Neural progenitor cell (in vitro differentiated cells): ENCODE measurements around the gene TCERG1L. TPM values are rescaled to one million over a fixed set of nuclear protein-coding genes. Genes with fewer than 3 reads are reported as not detected.

ENCODE experiments used
- DNase-seq: peaks from one replicate; pipeline ENCODE4 v3.0.0-alpha.2; 2016; ENCODE audit warnings: low spot score
- H2AFZ ChIP-seq: fragments of 200-600 bp; sonication (generic); replicated peaks from 2 replicates; pipeline ENCODE4 v1.6.1; 2016; ENCODE audit warnings: antibody characterized with exemption
- H3F3A ChIP-seq: fragments of 200-600 bp; sonication (generic); 2 replicates; pipeline ENCODE4 v1.6.1; 2016; ENCODE audit warnings: antibody characterized with exemption, low read depth
- H3K27ac ChIP-seq: fragments of 200-600 bp; sonication (generic); 2 replicates; pipeline ENCODE4 v1.5.1; 2016; ENCODE audit warnings: mild to moderate bottlenecking
- H3K27me3 ChIP-seq: fragments of 200-600 bp; sonication (generic); 2 replicates; pipeline ENCODE4 v1.6.1; 2016; ENCODE audit warnings: mild to moderate bottlenecking, moderate library complexity
- H3K36me3 ChIP-seq: fragments of 200-600 bp; sonication (generic); 2 replicates; pipeline ENCODE4 v1.5.1; 2016
- H3K4me1 ChIP-seq: fragments of 200-600 bp; sonication (generic); 2 replicates; pipeline ENCODE4 v1.6.1; 2016; ENCODE audit warnings: mixed run types
- H3K4me2 ChIP-seq: fragments of 200-600 bp; sonication (generic); 2 replicates; pipeline ENCODE4 v1.6.1; 2016
- H3K4me3 ChIP-seq: fragments of 200-600 bp; sonication (generic); 2 replicates; pipeline ENCODE4 v1.5.1; 2016
- H3K79me2 ChIP-seq: fragments of 200-600 bp; sonication (generic); 2 replicates; pipeline ENCODE4 v1.6.1; 2016; ENCODE audit warnings: low read depth
- H3K9ac ChIP-seq: fragments of 200-600 bp; sonication (generic); 2 replicates; pipeline ENCODE4 v1.6.1; 2016
- H3K9me3 ChIP-seq: fragments of 200-600 bp; sonication (generic); 2 replicates; pipeline ENCODE4 v1.5.1; 2016; ENCODE audit warnings: low read depth
- H4K20me1 ChIP-seq: fragments of 200-600 bp; sonication (generic); 2 replicates; pipeline ENCODE4 v1.6.1; 2016; ENCODE audit warnings: low read depth
- H3K27ac Mint-ChIP-seq: 3 replicates; pipeline ENCODE4 v1.8.0; 2021; ENCODE audit warnings: mixed read lengths
- H3K27me3 Mint-ChIP-seq: 2 replicates; pipeline ENCODE4 v1.8.0; 2022; ENCODE audit warnings: low read depth, mild to moderate bottlenecking, inconsistent platforms, moderate library complexity, mixed read lengths; ENCODE audit not compliant: insufficient read depth
- H3K36me3 Mint-ChIP-seq: 3 replicates; pipeline ENCODE4 v1.8.0; 2021; ENCODE audit warnings: mixed read lengths
- H3K4me1 Mint-ChIP-seq: 3 replicates; pipeline ENCODE4 v1.8.0; 2021; ENCODE audit warnings: mixed read lengths
- H3K4me3 Mint-ChIP-seq: 3 replicates; pipeline ENCODE4 v1.8.0; 2021; ENCODE audit warnings: mild to moderate bottlenecking, moderate library complexity, mixed read lengths
- H3K9me3 Mint-ChIP-seq: 3 replicates; pipeline ENCODE4 v1.8.0; 2020; ENCODE audit warnings: mixed read lengths
- CTCF ChIP-seq: fragments of 200-600 bp; sonication (generic); IDR thresholded peaks from 2 replicates; pipeline ENCODE4 v1.5.1; 2017; ENCODE audit warnings: antibody characterized with exemption, mild to moderate bottlenecking
- EZH2 ChIP-seq: fragments of 200-600 bp; sonication (generic); IDR thresholded peaks from 2 replicates; pipeline ENCODE4 v1.6.1; 2017; ENCODE audit warnings: antibody characterized with exemption, mild to moderate bottlenecking, moderate library complexity
- EZH2phosphoT487 ChIP-seq: fragments of 200-600 bp; sonication (generic); IDR thresholded peaks from 2 replicates; pipeline ENCODE4 v1.6.1; 2017; ENCODE audit warnings: antibody characterized with exemption
- total RNA-seq: library from RNA; depleted of rRNA; stranded (reverse); fragments of >200 nt; gene quantifications from 2 replicates; pipeline ENCODE4 v1.2.3, GENCODE V29; 2015; ENCODE audit warnings: low replicate concordance

TCERG1L gene
- total RNA-seq, 1 donor from 2014 or later: 1.8 TPM

- Histone ChIP-seq H2AFZ (no peak overlapping the region), H4K20me1 (no peaks in the 10 kb centered on the region), H3K4me3 (no peak overlapping the region), H3K9me3 (no peaks in the 10 kb centered on the region), H3K9ac (no peak overlapping the region), H3K36me3 (no peaks in the 10 kb centered on the region), H3K4me2 (no peak overlapping the region), H3F3A (no peaks in the 10 kb centered on the region), H3K27me3 (no peaks in the 10 kb centered on the region), H3K27ac (no peak overlapping the region), H3K79me2 (no peaks in the 10 kb centered on the region), H3K4me1 (no peaks in the 10 kb centered on the region)
- Mint-ChIP-seq H3K4me1 (peaks cover 7% of the 10 kb centered on the region), H3K27ac (peak overlapping the region; percentile 83), H3K36me3 (no peaks in the 10 kb centered on the region), H3K27me3 (peaks cover 10% of the 10 kb centered on the region), H3K4me3 (no peak overlapping the region), H3K9me3 (no peaks in the 10 kb centered on the region)
- TF ChIP-seq EZH2 (no peak), CTCF (no peak), EZH2phosphoT487 (no peak)
- DNase-seq: no peak
Measured at GRCh38 chr10:131223422-131223821, 88.1 kb downstream of the TCERG1L start.

DNA sequence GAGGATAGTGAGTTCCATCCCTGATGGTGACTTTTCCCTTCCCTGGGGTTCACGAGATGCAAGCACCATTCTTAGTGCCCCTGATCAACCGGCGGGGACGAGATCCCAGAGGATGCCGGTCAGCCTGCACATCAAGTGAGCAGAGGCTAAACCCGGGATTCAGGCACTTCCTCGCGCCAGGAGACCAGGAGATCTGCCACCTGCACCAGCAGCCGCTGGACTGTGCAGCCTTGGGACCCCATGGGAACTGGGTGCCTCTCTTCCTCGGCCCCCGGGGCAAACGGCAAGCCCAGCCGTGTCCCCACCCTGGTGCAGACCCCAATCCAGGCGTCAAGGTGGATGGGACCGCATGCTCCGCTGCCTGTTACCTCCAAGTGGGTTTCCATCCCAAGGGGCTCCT lies 88.5 kb downstream of the TCERG1L start:
- H3K9me3 Mint-ChIP-seq: no peaks in the 10 kb centered on the region
- Histone ChIP-seq H2AFZ (no peak overlapping the region), H3K4me3 (no peak overlapping the region), H3K4me1 (no peaks in the 10 kb centered on the region), H3F3A (no peaks in the 10 kb centered on the region), H3K9ac (no peak overlapping the region), H3K4me2 (no peak overlapping the region), H3K9me3 (no peaks in the 10 kb centered on the region), H3K36me3 (no peaks in the 10 kb centered on the region), H3K27ac (no peak overlapping the region), H3K27me3 (no peaks in the 10 kb centered on the region), H4K20me1 (no peaks in the 10 kb centered on the region), H3K79me2 (no peaks in the 10 kb centered on the region)
- H3K4me3 Mint-ChIP-seq: no peak overlapping the region
- H3K27me3 Mint-ChIP-seq: peaks cover 10% of the 10 kb centered on the region
- H3K27ac Mint-ChIP-seq: no peak overlapping the region
- DNase-seq: no peak
- H3K4me1 Mint-ChIP-seq: peaks cover 7% of the 10 kb centered on the region
- TF ChIP-seq CTCF: no peak
- no peak for TF ChIP-seq EZH2
- no peak for TF ChIP-seq EZH2phosphoT487
- no peaks in the 10 kb centered on the region for H3K36me3 Mint-ChIP-seq

DNA sequence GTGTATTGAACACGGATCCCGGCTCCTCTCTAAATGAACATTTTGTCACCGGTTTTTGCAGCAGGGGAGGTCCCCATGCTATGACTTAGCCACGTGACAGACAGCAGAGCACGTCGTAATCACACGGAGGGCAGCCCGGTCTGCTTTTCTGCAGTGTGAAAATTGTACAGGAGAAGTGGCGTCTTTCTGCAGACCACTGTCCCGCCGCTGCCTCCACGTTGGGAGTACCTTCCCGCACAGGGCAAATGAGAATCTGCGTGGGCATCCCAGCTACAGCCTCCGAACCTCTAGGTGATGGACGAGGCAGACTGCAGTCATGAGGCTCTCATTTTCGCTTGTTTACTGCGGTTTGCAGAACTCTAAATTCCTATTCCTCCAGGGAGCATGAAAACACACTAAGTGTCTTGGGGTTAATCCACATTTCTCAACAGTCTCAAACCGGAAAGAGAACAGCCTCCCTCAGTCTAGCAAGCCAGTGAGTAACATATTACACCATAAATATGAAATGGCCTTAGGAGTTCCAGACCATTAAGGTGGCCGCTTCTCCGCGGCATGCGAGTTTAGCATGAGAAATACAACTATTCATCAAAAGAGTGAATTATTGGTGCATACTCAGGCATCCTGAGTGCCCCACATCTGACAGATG lies 89.8 kb downstream of the TCERG1L start:
- peaks cover 10% of the 10 kb centered on the region for H3K27me3 Mint-ChIP-seq
- no peak overlapping the region for H3K4me3 Mint-ChIP-seq
- H4K20me1 ChIP-seq: no peaks in the 10 kb centered on the region
- H3F3A ChIP-seq: no peaks in the 10 kb centered on the region
- DNase-seq: no peak
- H3K4me1 Mint-ChIP-seq: peaks cover 7% of the 10 kb centered on the region
- no peaks in the 10 kb centered on the region for H3K9me3 ChIP-seq
- no peak overlapping the region for H2AFZ ChIP-seq
- H3K27ac ChIP-seq: no peak overlapping the region
- H3K36me3 ChIP-seq: no peaks in the 10 kb centered on the region
- no peaks in the 10 kb centered on the region for H3K9me3 Mint-ChIP-seq
- H3K27me3 ChIP-seq: no peaks in the 10 kb centered on the region
- H3K27ac Mint-ChIP-seq: no peak overlapping the region
- H3K9ac ChIP-seq: no peak overlapping the region
- TF ChIP-seq CTCF (no peak), EZH2 (no peak), EZH2phosphoT487 (no peak)
- no peak overlapping the region for H3K4me3 ChIP-seq
- H3K36me3 Mint-ChIP-seq: no peaks in the 10 kb centered on the region
- no peaks in the 10 kb centered on the region for H3K4me1 ChIP-seq
- no peak overlapping the region for H3K4me2 ChIP-seq
- no peaks in the 10 kb centered on the region for H3K79me2 ChIP-seq
